SW 1271 (cell line): ENCODE data around the gene UBA52.
"Not testable (repeated sequence)": the region's sequence is repeated elsewhere in the genome, so short reads cannot be mapped to it uniquely, and the experiment has no call there.

Source experiments
- DNase-seq, 2 experiments: peaks; one replicate each; lab custom pipeline; 2025; lab: John Stamatoyannopoulos, UW

Gene UBA52

GRCh38 chr19:18593367-18594095, 21.9 kb downstream of the UBA52 start:
- no peak for DNase-seq

GRCh38 chr19:18594096-18594823, 22.6 kb downstream of the UBA52 start:
- DNase-seq = peak in 1 of 2 experiments; percentile 32

- no peak for DNase-seq
Observed at GRCh38 chr19:18594824-18595373, 23.2 kb downstream of the UBA52 start.

DNA sequence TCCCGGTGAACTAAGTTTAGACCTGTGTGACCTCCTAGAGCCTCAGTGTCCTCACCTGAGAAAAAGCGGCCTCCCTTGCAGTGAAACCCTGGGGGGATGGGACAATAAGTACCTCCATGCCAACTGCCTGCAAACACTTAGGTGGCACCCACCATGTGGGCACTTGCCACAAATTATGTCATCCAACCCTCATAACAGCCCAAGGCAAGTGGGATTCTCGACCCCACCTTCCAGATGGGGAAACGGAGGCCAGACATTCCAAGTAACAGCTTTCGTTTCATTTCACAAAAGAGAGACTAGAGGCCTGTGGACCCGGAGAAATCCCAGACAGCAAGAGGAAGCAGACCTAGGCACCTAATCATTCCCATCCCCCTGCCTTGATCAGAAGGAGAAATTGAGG, 23.8 kb downstream of the UBA52 start:
- no peak for DNase-seq

DNA sequence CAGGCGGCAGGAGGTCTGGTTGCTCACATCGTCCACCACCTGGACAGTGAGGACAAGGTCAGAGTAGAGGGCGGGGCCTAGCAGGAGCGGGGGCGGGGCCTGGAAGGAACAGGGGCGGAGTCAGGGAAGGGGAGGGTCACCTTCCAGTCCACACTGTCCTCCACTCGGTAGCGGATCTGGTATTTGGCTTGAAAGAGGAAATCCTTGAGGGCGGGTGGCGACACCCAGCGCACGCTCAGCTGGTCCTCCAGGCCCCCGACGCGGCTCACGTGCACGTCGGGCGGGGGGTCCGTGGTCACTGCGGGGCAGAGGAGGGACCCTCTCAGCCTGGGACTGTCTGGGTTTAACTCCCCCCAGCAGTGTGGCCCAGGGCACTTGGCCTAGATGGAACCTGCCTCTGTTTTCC, 25.1 kb downstream of the UBA52 start:
- DNase-seq = peak in 1 of 2 experiments; percentile 16

- DNase-seq = no peak
Observed at GRCh38 chr19:18597809-18598660, 26.4 kb downstream of the UBA52 start.

DNA sequence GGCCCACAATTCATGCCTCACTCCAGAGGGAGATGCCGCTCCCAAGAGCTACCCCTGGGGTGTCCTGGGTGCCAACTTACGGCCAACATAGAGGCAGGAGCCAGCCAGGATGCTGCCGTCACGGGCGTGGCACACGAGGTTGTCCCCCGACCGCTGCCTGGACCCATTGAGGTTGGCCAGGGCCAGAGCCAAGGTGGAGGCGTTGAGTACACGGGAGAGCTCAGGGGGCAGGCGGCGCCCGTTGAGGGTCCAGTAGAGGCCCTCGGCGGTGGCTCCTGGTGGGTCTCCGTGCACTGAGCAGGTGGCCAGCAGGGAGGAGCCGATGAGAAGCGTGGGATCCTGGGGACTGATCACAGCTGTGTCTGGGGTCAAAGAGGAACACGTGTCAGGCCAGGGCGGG, 27.8 kb downstream of the UBA52 start:
- no peak for DNase-seq

- not testable (repeated sequence) for DNase-seq
Observed at GRCh38 chr19:18600692-18601397, 29.2 kb downstream of the UBA52 start.

DNA sequence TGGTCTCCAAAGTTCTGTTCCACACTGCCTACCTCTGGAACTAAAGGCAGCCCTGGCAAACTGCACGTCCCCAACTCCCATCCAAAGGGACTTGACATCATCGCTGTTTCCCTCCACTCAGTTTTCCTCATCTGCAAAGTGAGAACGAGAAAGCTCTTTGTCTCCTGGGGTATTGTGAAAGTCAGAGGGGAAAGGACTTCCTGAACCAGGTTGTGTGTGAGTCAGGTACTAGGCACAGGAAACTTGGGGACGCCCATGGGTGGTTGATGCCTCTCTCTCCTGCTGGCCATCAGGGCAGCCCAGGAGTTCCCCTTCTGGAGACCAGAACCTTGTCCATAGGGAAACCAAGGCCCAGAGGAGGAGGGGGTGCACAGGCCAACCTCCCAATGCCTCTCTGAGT, 30.2 kb downstream of the UBA52 start:
- no peak for DNase-seq

GRCh38 chr19:18603255-18603957, 31.7 kb downstream of the UBA52 start:
- DNase-seq = no peak

DNA sequence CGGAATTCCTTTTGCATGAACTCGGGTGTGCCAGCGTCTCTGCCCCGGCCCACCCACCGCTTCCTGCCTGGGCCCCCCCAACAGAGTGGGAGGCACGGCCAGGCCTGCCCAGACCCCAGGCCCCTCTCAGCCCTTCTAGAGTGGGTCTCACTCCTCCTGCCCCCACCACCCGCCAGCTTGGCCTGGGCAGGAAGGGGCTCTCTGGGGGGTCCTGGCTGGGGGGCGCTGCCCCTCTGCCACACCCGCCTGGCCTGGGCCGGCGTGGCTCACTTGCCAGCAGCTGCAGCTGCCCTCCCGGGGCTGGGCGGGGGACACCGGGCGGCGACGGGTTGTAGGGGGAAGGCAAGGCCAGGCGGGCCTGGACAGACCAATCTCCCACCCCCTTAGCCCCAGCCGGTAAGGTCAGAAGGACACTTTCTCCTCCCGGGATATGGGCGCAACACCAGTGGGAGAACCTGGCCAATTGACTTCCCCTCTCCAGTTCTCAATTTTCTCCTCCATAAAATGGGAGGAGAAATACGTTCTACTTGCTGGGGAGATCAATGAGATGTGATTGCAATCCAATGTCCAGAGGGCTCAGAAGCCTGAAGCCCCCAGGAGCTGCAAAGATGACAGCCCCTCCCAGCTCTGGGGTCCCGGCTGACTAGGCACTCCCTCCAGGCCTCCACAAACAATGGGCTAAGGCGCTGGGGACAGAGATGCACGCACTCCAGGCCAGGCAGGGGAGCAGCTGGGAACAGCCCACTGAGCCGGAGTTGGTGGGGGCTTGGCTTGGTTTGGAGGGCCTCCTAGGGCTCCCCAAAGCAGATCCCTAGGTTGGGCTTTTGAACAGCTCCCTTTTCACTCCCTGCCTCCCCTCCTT, 32.5 kb downstream of the UBA52 start:
- no peak for DNase-seq

GRCh38 chr19:18604820-18605159, 33.1 kb downstream of the UBA52 start:
- no peak for DNase-seq

GRCh38 chr19:18605196-18605545, 33.5 kb downstream of the UBA52 start:
- DNase-seq = no peak

- no peak for DNase-seq
Observed at GRCh38 chr19:18605546-18606280, 34.1 kb downstream of the UBA52 start.

GRCh38 chr19:18606281-18607225, 34.9 kb downstream of the UBA52 start, which contains the start of gene CRLF1:
Gene CRLF1 (minus strand): TSS chr19:18606799. CDS start chr19:18606656, 143 bp downstream.
- DNase-seq = no peak

DNA sequence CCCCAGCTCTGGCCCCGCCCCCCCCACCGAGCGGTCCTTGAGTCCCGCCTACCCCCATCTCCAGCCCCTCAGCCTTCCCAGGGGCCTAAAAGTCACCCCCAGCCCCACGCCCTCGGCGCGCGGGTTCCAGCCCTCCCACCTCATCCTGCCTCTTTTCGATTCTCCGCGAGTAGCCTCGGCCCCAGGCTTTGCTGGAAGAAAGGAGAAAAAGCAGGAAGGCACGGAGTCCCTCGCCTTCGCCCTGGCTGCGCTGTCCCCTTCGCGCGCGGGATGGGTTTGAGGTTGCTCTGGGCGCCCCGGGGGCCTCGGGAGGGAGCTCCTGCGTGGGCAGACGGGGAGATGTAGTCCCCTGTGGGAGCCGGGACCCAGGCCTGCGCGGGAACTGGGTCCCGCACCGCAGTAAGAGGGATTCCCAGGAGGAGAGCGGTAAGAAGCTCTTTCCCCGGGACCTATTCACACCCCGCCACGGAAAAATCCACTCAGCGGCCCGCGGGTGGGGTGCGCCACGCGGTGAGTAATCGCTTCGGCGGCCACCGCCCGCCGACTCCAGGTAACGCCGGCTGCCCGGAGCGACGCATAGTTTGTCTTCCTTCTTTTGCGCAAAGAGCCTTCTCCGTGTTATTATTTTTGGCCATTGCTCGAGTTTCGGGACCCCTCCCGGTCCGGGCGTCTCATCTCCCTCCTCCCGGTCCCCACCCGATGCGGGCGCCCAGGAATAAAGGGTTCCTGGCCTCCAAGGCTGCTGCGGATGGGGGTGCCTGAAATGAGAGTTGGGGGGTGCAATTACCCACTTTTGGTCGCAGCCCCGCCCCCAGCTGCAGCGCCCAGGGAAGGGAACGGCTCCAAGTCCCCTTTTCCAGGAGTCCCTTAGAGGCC, 35.8 kb downstream of the UBA52 start:
- DNase-seq = no peak

DNA sequence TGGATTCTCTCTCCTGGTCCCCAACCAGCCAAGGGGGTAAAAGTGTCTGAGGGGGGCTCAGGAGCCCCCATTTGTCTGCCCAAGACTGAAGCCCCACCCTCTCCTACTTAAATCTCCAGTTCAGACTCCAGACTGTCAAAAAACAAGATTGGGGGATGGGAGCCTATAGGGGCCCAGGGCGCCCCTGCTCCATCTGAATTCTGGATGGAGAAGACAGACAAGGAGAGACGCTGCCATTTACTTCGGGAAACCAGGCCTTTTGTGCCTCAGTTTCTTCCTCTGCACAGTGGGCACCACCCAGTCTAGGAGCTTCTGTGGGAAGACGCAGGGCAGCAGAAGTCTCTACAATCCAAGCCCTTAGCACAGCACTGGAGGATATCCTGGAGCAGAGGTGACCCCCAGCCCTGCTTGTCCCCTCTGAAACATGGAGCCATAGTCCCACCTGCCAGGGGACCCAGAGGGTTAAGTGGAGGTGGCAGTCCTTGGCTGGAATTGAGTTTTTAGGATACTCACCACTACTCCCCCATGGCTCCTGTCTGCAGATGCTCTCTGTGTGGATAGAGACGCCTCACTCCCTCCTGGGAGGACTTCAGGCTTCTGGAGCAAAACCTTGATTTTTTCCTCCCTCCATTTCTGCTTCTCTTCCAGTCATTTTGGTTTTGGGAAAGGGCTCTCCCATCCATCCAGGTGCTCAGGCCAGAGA, 36.6 kb downstream of the UBA52 start:
- DNase-seq = no peak
